HepG2 (cell line): Measurements from ENCODE around the gene SV2A. TPM values are rescaled to one million over a fixed set of nuclear protein-coding genes. Genes with fewer than 3 reads are reported as not detected.

Experiments
- ATAC-seq: fragments of 200-7000 bp; cut with Tn5 transposase; 3 replicates; pipeline ENCODE4 v1.9.1; 2020; ENCODE audit warnings: mild to moderate bottlenecking, moderate library complexity
- BruUV-seq: library from RNA; stranded (reverse); fragments of 400-500 nt; replicated peaks from 2 replicates; lab custom pipeline; 2021; lab: Mats Ljungman, UMichigan
- CTCF ChIA-PET: fragments of 300-600 bp; formaldehyde crosslinking; extraction: SDS; loops from one replicate; lab custom pipeline; 2021; ENCODE audit warnings: low total read pairs, inconsistent platforms, low intra/inter-chr PET ratio; lab: Yijun Ruan, JAX
- POLR2A ChIA-PET: fragments of 350-600 bp; sonication (Branson Sonifier 250); formaldehyde crosslinking; loops from one replicate; lab custom pipeline; 2020; ENCODE audit warnings: antibody characterized with exemption, inconsistent platforms; lab: Yijun Ruan, JAX
- DNase-seq: peaks from one replicate; pipeline ENCODE4 v3.0.0-alpha.2; 2015; ENCODE audit warnings: low spot score
- FAIRE-seq: peaks from 3 replicates; lab custom pipeline; 2011; peaks lifted over from hg19 to GRCh38; lab: Jason Lieb, UNC
- H2AFZ ChIP-seq: one replicate; pipeline ENCODE4 v1.6.1; 2011; ENCODE audit warnings: low read length, inconsistent platforms
- H3K27ac ChIP-seq: fragments of 300-600 bp; 3 replicates; pipeline ENCODE4 v1.8.0; 2011; ENCODE audit warnings: mixed run types, mild to moderate bottlenecking, mixed read lengths, low read length, inconsistent platforms; ENCODE audit not compliant: insufficient read depth; ENCODE audit errors: extremely low read length
- H3K27me3 ChIP-seq, 2 experiments: fragments of 200-600 bp in 1 of 2; 2 replicates in 1 of 2; 3 replicates in 1 of 2; pipeline versions ENCODE4 v1.6.0 to v1.8.0; 2011; ENCODE audit warnings: low read length in 2 of 2, mild to moderate bottlenecking in 2 of 2, moderate library complexity in 2 of 2, inconsistent platforms in 1 of 2; ENCODE audit not compliant: insufficient read depth in 2 of 2, control insufficient read depth in 1 of 2
- H3K36me3 ChIP-seq, 2 experiments: fragments of 200-600 bp in 1 of 2; replicated peaks in 1 of 2; 2 replicates in 1 of 2; 3 replicates in 1 of 2; pipeline versions ENCODE4 v1.5.1 to v1.8.0; 2011; ENCODE audit warnings: low read length in 2 of 2, inconsistent platforms in 1 of 2; ENCODE audit not compliant: insufficient read depth in 2 of 2, control insufficient read depth in 1 of 2
- H3K4me1 ChIP-seq: 2 replicates; pipeline ENCODE4 v1.5.1; 2012; ENCODE audit warnings: low read length, inconsistent platforms; ENCODE audit not compliant: insufficient read depth
- H3K4me2 ChIP-seq: 2 replicates; pipeline ENCODE4 v1.6.0; 2011; ENCODE audit warnings: low read depth, low read length, inconsistent platforms
- H3K4me3 ChIP-seq, 3 experiments: fragments of 200-600 bp in 1 of 3; sonication (generic), shearing (Covaris generic) in 1 of 3; replicated peaks in 1 of 3; 2 replicates each; pipeline ENCODE4 v1.5.1; 2011 to 2016; ENCODE audit warnings: low read length in 3 of 3, inconsistent platforms in 2 of 3, low read depth in 2 of 3, mild to moderate bottlenecking in 2 of 3, control low read depth in 1 of 3, mixed read lengths in 1 of 3; ENCODE audit not compliant: insufficient read depth in 1 of 3
- H3K79me2 ChIP-seq: one replicate; pipeline ENCODE4 v1.6.1; 2011; ENCODE audit warnings: low read length, inconsistent platforms; ENCODE audit not compliant: insufficient read depth
- H3K9ac ChIP-seq: 2 replicates; pipeline ENCODE4 v1.6.0; 2011; ENCODE audit warnings: mild to moderate bottlenecking, low read depth, low read length, inconsistent platforms; ENCODE audit not compliant: insufficient read depth
- H3K9me3 ChIP-seq: 2 replicates; pipeline ENCODE4 v1.5.1; 2012; ENCODE audit warnings: mild to moderate bottlenecking, low read length
- H4K20me1 ChIP-seq: 2 replicates; pipeline ENCODE4 v1.6.0; 2011; ENCODE audit warnings: inconsistent platforms, mild to moderate bottlenecking, low read length, moderate library complexity; ENCODE audit not compliant: insufficient read depth
- EHMT2 ChIP-seq: fragments of 200-600 bp; sonication (generic); IDR thresholded peaks from 2 replicates; pipeline ENCODE4 v1.7.0; 2017; ENCODE audit warnings: antibody characterized with exemption, low read depth, low read length, borderline replicate concordance
- FOXK2 ChIP-seq: fragments of 450-650 bp; IDR thresholded peaks from 2 replicates; pipeline ENCODE4 v1.6.1; 2016
- SKI ChIP-seq: fragments of 450-650 bp; IDR thresholded peaks from one replicate; pipeline ENCODE4 v1.6.1; 2018; ENCODE audit warnings: mild to moderate bottlenecking; ENCODE audit not compliant: partially characterized antibody
- SMAD9 ChIP-seq: sonication (generic); formaldehyde crosslinking; IDR thresholded peaks from 2 replicates; pipeline ENCODE4 v1.5.1; 2020; ENCODE audit warnings: mild to moderate bottlenecking, missing genetic modification reagents
- STAT5B ChIP-seq: sonication (generic); formaldehyde crosslinking; IDR thresholded peaks from 2 replicates; pipeline ENCODE4 v1.4.0; 2020; ENCODE audit warnings: missing genetic modification reagents
- ZFX ChIP-seq: sonication (generic); formaldehyde crosslinking; IDR thresholded peaks from 2 replicates; pipeline ENCODE4 v1.4.0; 2020; ENCODE audit warnings: mild to moderate bottlenecking, low read depth, missing genetic modification reagents, moderate library complexity
- ZNF3 ChIP-seq: IDR thresholded peaks from 2 replicates; pipeline ENCODE4 v1.7.0; 2017; ENCODE audit warnings: inconsistent platforms
- ZNF782 ChIP-seq: sonication (generic); formaldehyde crosslinking; IDR thresholded peaks from 2 replicates; pipeline ENCODE4 v1.4.0; 2020; ENCODE audit warnings: missing genetic modification reagents, mild to moderate bottlenecking, borderline replicate concordance
- WGBS: methylation state at CpG from one replicate; pipeline ENCODE4 v1.1.6; 2017; ENCODE audit warnings: low lambda C conversion rate; 5-methylcytosine and 5-hydroxymethylcytosine counted together
- in situ Hi-C: cut with HindIII; loops from 2 replicates; pipeline ENCODE4 v1.10.0; 2017; ENCODE audit warnings: low pct_unique_long_range_greater_than_20kb; ENCODE audit not compliant: extremely low pct_ligation_motif_present
- intact Hi-C: fragments of 100-400 bp; cut with micrococcal nuclease; formaldehyde crosslinking; loops from one replicate; pipeline ENCODE4 v1.10.0; 2022; ENCODE audit not compliant: unreplicated experiment
- polyA plus RNA-seq, 8 experiments: library from polyadenylated mRNA; depleted of rRNA in 3 of 8; stranded (reverse) in 7 of 8; unstranded in 1 of 8; fragments of >200 nt; fragmentation: Illumina TruSeq in 4 of 8; extraction: Trizol in 4 of 8; gene quantifications; 2 replicates each; pipeline versions ENCODE4 v1.2.1 to v1.2.3, GENCODE V29; 2011 to 2016; ENCODE audit warnings: low read depth in 4 of 8, missing spikeins in 1 of 8, mixed read lengths in 1 of 8; ENCODE audit not compliant: insufficient read depth in 1 of 8
- total RNA-seq, 5 experiments: library from RNA; depleted of rRNA; stranded (reverse); fragments of >200 nt; fragmentation: Illumina TruSeq; extraction: Trizol; gene quantifications; 2 replicates each; pipeline ENCODE4 v1.2.3, GENCODE V29; 2016; ENCODE audit warnings: low read depth in 1 of 5
- TF ChIP-seq, protein P1 (sequence below): sonication (generic); formaldehyde crosslinking; IDR thresholded peaks from 2 replicates; pipeline ENCODE4 v1.4.0; 2020; ENCODE audit warnings: missing genetic modification reagents, borderline replicate concordance
- TF ChIP-seq, protein P2 (sequence below): sonication (generic); formaldehyde crosslinking; IDR thresholded peaks from 2 replicates; pipeline ENCODE4 v1.5.1; 2020; ENCODE audit warnings: mild to moderate bottlenecking, missing genetic modification reagents, moderate library complexity
- TF ChIP-seq, protein P3 (sequence below): sonication (generic); formaldehyde crosslinking; conservative IDR thresholded peaks from 2 replicates; pipeline ENCODE4 v1.4.0; 2020; ENCODE audit warnings: missing genetic modification reagents
- TF ChIP-seq, protein P4 (sequence below): sonication (generic); formaldehyde crosslinking; IDR thresholded peaks from 2 replicates; pipeline ENCODE4 v1.4.0; 2020; ENCODE audit warnings: missing genetic modification reagents; ENCODE audit errors: not compliant biosample characterization
- TF ChIP-seq, protein P5 (sequence below): sonication (generic); formaldehyde crosslinking; IDR thresholded peaks from 2 replicates; pipeline ENCODE4 v1.4.0; 2020; ENCODE audit warnings: missing genetic modification reagents

The SV2A gene
- total and polyA plus RNA-seq, 2 of the 13 experiments (the other 11 are each of a cell fraction or from before 2014, with no cell fraction given), result 0.84 to 1.9 TPM

DNA sequence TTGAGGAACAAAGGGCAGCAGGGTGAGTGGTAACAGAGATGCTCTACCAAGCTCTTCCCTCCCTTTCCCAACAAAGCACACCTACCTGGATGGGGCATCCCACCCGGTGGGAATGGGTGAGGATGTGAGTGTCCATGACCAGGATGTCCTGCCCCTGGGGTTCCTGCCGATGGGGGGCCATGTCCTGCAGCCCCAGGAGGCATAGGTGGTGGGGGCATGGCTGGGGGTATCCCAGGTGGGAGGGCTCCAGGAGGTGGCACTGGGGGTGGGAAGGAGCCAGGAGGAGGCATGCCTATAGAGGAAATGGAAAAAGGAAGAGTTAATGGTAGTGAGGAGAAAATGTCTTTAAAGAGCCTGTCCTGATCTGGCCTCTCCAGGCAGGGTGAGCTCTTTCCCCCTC, 8.1 kb upstream of the SV2A start (continued):
- TF ChIP-seq ZFX (CRISPR knock-in tag), result no peak
- TF ChIP-seq, protein P1, sequence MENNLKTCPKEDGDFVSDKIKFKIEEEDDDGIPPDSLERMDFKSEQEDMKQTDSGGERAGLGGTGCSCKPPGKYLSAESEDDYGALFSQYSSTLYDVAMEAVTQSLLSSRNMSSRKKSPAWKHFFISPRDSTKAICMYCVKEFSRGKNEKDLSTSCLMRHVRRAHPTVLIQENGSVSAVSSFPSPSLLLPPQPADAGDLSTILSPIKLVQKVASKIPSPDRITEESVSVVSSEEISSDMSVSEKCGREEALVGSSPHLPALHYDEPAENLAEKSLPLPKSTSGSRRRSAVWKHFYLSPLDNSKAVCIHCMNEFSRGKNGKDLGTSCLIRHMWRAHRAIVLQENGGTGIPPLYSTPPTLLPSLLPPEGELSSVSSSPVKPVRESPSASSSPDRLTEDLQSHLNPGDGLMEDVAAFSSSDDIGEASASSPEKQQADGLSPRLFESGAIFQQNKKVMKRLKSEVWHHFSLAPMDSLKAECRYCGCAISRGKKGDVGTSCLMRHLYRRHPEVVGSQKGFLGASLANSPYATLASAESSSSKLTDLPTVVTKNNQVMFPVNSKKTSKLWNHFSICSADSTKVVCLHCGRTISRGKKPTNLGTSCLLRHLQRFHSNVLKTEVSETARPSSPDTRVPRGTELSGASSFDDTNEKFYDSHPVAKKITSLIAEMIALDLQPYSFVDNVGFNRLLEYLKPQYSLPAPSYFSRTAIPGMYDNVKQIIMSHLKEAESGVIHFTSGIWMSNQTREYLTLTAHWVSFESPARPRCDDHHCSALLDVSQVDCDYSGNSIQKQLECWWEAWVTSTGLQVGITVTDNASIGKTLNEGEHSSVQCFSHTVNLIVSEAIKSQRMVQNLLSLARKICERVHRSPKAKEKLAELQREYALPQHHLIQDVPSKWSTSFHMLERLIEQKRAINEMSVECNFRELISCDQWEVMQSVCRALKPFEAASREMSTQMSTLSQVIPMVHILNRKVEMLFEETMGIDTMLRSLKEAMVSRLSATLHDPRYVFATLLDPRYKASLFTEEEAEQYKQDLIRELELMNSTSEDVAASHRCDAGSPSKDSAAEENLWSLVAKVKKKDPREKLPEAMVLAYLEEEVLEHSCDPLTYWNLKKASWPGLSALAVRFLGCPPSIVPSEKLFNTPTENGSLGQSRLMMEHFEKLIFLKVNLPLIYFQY (CRISPR knock-in tag), result no peak
- no peak for TF ChIP-seq ZNF3
- TF ChIP-seq SKI, result no peak

DNA sequence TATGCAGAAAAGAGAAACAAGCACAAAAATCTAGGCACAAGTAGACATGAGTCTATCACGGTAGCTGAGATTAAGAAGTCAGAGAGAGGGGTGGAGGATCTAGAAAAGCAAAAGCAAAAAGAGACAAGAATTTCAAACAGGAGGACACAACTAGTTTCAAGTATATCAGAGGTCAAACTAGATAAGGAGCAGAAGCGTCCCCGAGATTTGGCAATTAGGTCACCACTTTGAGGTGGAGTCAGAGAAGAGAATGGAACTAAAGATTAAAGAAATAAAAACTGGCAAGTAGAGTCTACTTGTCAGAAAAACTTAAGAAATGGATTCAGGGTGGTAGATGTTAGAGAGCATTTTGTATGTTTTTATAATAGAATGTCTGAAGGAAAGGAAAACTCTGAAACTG, 7.7 kb upstream of the SV2A start:
- H4K20me1 ChIP-seq, result 0 out of 2 replicates have a peak, but pooled peaks cover 3% of the 10 kb centered on the region
- DNase-seq (no peak), FAIRE-seq (no peak), ATAC-seq (no peak)
- H3K27ac ChIP-seq, result no peak overlapping the region
- peaks cover 13 to 41% of the 10 kb centered on the region in 2 experiments for H3K36me3 ChIP-seq
- no peaks in the 10 kb centered on the region; a peak in 1 of 5 replicates for H3K27me3 ChIP-seq
- CTCF ChIA-PET, result no interaction called here
- 93% methylated on average over 3 of the region's 3 CpGs for WGBS
- BruUV-seq, result no TSS peak
- H3K4me3 ChIP-seq, result no peak overlapping the region
- in situ Hi-C loops, result no loop called here
- H3K9me3 ChIP-seq, result no peaks in the 10 kb centered on the region
- intact Hi-C loops, result no loop called here
- peaks cover 17% of the 10 kb centered on the region for H3K79me2 ChIP-seq
- peaks cover 30% of the 10 kb centered on the region for H3K4me1 ChIP-seq
- POLR2A ChIA-PET, result no interaction called here
- H3K4me2 ChIP-seq, result no peak overlapping the region
- H2AFZ ChIP-seq, result no peak overlapping the region
- no peak overlapping the region for H3K9ac ChIP-seq
- TF ChIP-seq FOXK2 (no peak), EHMT2 (no peak), STAT5B (CRISPR knock-in tag) (no peak), ZNF782 (no peak), SMAD9 (CRISPR knock-in tag) (no peak)
- TF ChIP-seq, protein P2, sequence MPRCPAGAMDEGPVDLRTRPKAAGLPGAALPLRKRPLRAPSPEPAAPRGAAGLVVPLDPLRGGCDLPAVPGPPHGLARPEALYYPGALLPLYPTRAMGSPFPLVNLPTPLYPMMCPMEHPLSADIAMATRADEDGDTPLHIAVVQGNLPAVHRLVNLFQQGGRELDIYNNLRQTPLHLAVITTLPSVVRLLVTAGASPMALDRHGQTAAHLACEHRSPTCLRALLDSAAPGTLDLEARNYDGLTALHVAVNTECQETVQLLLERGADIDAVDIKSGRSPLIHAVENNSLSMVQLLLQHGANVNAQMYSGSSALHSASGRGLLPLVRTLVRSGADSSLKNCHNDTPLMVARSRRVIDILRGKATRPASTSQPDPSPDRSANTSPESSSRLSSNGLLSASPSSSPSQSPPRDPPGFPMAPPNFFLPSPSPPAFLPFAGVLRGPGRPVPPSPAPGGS (CRISPR knock-in tag), result no peak
- TF ChIP-seq, protein P3, sequence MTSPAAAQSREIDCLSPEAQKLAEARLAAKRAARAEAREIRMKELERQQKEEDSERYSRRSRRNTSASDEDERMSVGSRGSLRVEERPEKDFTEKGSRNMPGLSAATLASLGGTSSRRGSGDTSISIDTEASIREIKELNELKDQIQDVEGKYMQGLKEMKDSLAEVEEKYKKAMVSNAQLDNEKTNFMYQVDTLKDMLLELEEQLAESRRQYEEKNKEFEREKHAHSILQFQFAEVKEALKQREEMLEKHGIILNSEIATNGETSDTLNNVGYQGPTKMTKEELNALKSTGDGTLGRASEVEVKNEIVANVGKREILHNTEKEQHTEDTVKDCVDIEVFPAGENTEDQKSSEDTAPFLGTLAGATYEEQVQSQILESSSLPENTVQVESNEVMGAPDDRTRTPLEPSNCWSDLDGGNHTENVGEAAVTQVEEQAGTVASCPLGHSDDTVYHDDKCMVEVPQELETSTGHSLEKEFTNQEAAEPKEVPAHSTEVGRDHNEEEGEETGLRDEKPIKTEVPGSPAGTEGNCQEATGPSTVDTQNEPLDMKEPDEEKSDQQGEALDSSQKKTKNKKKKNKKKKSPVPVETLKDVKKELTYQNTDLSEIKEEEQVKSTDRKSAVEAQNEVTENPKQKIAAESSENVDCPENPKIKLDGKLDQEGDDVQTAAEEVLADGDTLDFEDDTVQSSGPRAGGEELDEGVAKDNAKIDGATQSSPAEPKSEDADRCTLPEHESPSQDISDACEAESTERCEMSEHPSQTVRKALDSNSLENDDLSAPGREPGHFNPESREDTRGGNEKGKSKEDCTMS (CRISPR knock-in tag), result no peak
- TF ChIP-seq, protein P4, sequence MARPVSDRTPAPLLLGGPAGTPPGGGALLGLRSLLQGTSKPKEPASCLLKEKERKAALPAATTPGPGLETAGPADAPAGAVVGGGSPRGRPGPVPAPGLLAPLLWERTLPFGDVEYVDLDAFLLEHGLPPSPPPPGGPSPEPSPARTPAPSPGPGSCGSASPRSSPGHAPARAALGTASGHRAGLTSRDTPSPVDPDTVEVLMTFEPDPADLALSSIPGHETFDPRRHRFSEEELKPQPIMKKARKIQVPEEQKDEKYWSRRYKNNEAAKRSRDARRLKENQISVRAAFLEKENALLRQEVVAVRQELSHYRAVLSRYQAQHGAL (CRISPR knock-in tag), result no peak
- TF ChIP-seq, protein P5, sequence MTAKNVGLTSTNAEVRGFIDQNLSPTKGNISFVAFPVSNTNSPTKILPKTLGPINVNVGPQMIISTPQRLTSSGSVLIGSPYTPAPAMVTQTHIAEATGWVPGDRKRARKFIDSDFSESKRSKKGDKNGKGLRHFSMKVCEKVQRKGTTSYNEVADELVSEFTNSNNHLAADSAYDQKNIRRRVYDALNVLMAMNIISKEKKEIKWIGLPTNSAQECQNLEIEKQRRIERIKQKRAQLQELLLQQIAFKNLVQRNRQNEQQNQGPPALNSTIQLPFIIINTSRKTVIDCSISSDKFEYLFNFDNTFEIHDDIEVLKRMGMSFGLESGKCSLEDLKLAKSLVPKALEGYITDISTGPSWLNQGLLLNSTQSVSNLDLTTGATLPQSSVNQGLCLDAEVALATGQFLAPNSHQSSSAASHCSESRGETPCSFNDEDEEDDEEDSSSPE (CRISPR knock-in tag), result no peak
